SIG-M5 treated with dmso at 0.1 percent for 504 hours (cell line): ENCODE measurements around the gene SNED1.

Source experiments
- DNase-seq: peaks from one replicate; lab custom pipeline; 2025; ENCODE audit not compliant: unreplicated experiment; lab: John Stamatoyannopoulos, UW

SNED1 gene

DNA sequence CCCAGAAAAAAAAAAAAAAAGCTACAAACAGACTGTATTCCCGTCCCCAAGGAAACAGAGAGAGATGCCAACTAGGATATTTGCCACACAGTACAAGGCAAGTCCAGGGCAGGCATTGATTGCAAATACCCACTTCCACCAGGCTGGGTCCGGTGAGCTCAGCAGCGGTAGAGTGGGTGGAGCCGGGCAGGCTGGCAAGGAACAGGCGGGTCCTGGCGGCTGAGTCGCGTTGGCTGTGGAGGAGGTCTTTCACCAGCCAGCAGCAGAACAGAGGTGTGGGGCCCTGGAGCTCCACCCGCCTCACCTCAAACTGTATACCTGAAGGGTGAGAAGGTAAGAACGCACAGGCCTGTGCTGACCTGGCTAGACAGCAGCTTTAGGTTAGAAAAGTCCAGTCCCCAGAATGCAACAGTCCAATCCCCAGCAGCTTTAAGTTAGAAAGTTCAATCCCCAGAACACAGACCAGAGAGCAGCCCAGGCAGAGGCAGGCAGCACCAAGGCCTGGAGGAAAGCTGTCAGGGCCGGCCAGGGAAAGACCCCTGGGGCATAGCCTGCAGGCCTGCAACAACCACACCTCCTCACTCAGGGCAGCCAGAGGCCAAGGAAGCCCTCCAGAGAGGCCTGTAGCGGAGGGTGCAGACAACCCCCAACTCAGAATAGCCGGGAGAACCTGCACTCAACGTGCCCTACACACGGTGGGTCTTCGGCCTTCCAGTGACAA, 125.6 kb downstream of the SNED1 start:
- DNase-seq: no peak

DNA sequence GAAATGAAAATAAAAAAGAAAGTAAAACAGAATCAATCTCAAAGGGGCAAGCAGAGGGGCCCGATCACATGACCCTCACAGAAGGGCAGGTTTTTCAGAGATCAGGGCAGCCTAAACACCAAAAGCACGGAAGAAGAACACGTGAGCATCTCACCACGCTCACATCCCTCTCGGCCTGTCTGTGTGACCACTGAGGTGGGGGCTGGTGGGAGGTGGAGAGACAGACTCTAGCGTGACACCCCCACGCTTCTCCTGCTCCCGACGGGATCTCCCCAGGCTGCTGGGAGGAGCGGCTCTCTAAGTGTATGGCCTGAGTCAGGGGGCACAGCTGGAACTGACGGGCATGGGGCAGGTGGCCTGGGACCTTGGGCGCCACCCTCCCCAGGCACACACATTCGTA, 127.2 kb downstream of the SNED1 start:
- no peak for DNase-seq

DNA sequence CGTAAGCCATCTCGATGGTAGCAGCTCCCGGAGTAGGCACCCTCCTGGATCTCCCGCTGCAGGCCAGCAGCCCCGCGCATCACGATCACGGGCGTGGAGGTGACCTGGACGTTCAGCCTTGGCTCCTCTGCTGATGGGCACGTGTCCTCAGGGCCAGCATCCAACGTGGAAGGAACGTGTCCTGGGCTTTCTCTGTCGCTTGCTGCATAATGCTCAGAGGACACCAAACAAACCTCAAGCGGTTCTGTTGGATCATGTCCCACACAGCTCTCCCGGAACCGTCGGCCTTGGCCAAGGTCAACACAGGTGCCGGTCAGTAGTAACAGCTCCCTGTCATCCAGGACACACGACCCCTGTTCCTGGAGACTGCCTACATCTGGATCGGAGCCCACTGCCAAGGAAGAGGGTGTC, 127.8 kb downstream of the SNED1 start:
- no peak for DNase-seq

DNA sequence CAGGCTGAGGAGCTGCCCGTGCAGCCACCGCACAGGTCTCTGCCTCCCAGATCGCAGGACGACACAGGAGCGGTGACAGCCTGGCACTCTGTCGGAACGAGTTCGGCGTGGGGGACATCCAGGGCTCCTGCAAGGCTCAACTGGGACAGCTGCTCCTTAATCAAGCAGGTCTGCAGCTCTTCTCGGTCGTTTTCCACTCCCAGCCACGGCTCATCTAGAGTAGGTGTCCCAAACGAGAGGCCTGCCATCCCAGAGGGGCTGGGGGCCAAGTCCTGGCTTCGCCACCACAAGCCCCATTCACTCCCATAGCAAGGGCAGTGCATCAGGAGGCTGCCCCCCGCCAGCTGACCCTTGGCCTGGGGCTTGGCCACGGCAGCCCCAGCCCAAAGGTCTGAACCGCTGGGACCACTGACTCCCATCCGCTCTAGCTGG, 128.4 kb downstream of the SNED1 start:
- no peak for DNase-seq

DNA sequence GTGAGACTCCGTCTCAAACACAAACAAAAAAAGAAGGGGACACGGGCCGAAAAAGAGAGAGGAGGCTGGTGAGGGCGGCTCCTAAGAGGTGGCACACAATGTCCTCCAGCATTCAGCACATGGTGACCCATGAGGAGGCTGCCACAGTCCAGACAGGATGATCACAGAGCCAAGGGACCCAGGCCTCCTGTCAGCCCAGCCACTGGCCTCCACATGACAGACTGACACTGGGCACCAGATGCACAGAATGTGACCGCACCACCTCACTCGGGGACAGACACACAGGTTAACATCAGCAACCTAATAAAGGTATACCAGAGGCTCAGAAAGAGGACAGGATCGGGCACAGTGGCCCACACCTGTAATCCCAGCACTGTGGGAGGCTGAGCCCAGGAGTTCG, 129.8 kb downstream of the SNED1 start:
- no peak for DNase-seq

DNA sequence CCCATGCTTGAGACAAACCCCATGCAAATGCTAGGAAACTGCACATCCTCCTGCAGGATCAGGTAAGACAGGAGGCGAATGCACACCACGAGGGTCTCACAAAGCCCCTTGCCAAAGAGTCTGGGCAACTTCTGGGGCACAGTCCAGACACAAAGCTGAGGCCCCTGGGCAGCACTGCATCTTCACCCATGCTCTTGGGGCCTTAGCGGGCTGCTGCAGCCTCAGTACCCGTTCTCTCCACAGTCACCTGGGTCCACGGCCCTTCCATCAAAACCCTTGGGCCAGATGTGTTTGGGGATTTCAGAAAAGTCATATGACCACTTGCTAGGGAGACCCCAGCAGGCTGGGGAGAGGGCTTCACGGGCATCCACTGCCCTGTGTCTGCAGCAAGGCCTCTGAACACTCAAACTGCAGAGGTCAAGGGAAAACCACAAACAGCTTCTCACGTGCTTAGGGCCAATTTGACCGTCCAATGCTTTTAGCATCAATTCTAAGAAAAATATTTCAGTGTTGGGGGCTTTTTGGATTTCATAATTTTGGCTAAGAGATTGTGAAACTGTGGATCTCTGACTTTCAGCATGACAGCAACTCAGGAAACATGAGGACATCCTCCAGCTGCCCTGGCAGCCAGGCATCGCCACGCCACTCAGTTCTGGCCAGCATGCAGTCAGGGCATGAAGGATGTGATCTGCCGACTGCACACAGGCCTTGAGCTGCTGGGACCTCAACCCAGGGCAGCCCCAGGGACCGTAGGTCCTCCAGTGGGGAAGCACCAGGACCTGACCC, 130.9 kb downstream of the SNED1 start:
- DNase-seq: no peak

DNA sequence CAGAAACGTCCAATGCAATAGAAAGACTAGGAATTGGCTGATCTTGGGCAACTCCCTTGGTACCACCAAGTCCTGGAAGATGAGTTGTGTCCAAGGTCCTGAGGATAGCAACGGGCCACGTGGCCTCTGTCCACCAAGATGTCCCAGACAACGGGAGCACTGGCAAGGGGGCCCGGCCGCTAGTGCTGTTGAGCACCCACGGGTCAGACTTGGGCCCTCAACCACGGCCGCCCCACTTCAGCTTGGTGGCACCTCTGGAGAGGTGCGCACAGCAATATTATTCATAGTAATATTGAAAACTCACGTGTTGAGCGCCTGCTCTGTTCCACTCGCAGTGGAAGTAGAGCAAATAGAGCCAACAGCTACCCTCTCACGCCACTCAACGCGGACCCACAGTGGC, 131.9 kb downstream of the SNED1 start:
- no peak for DNase-seq

DNA sequence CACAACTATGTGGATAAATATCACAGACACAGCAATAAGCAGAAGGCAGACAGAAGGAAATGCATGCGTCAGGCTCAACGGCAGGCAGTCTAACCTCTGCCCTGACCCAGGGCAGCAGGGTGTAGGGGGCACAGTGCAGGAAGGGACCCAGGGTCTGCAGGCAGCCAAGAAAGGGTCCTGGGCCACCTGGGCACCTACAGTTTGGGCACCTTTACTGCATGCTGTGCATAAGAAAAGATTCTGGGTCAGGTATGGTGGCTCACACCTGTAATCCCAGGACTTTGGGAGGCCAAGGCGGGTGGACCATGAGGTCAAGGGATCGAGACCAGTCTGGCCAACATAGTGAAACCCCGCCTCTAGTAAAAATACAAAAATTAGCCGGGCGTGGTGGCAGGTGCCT, 133.1 kb downstream of the SNED1 start:
- no peak for DNase-seq

DNA sequence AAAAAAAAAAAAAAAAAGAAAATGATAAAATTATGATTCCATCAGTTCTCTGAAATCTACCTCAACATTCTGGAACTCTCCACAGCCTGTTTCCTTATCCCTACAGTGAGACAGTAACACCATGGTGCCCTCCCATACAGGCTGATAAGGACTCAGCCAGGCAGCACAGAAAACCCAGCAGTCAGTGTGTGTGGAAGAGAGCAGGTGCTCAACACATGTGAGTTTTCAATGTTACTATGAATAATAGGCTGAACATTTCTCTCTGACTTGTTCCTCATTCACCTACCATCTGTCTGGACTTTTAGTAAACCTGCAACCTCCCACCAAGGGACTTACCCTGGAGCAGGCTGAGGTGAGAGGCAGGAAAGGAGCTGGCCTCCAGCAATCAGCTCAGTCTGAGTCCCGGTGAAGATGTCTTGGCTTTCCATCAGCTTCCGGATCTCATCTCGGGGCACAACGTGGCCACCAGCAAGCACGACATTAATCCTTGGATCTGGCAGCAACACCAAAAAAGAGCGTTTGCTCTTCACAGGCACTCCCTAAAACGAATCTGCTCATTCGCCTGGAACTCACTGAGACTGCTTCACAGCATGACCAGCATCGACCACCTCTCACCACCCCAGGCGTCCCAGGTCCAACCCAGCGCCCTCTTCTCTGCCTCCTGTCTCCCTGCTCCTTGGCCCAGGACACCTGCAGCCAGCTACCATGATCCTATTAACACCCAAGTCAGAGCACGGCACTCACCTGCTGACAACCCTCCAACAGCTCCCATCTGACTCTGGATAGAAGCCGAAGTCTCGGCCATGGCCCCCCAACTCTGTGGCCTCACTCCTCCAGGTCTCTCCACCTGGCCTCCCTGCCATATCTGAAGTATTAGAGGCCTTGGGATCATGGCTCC, 134.4 kb downstream of the SNED1 start:
- no peak for DNase-seq

DNA sequence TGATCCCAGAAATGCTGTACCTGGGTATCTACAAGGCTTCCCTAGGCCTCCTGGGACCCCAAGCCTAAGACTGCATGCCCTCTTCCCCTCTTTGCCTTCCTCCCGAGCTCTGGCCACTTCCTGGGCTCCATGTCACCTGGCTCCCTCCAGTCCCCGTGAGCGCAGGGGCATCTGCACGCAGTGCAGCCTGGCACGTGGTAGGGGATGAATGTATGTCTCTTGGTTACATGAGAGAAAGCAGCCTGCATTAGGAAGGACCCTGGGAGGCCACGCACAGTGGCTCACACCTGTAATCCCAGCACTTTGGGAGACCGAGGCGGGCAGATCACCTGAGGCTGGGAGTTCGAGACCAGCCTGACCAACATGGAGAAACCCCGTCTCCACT, 135.0 kb downstream of the SNED1 start:
- DNase-seq: no peak

DNA sequence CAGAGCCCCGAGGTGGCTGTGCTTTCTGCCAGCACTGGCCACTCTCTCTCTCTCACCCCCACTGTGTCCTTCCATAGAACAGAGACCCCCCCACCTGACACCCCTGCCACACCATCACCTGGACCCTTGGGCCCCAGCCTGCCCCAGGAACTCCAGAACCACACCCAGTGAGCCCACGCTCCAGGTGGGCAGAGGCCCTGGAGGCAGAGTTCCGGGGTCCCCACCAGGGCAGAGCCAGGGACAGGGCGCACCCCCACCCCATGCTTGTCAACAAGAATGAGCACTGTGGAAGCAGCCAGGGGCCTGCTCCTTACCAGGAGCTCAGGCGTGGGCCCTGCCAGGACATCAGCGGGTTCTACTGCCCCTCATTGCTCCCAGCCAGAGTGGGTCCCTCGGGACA, 136.3 kb downstream of the SNED1 start:
- no peak for DNase-seq

DNA sequence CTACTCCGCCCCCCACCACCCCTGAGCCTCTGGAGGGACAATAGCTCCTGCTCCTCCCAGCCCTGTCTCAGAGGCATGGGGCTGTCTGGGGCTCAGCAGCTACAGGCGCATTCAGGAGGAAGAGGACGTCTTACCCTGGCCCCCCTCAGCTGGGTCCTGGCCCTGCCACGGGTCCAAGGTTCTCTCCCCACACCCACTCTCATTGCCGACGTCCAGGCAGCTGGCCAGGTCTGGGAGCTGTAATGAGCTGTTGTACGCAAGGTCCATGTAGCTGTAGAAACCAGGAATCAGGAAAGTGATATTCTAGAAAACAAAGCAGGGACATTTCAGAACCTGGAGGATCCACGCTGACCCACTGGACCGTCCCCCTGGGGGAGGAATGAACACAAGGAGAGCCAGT, 137.3 kb downstream of the SNED1 start:
- no peak for DNase-seq

DNA sequence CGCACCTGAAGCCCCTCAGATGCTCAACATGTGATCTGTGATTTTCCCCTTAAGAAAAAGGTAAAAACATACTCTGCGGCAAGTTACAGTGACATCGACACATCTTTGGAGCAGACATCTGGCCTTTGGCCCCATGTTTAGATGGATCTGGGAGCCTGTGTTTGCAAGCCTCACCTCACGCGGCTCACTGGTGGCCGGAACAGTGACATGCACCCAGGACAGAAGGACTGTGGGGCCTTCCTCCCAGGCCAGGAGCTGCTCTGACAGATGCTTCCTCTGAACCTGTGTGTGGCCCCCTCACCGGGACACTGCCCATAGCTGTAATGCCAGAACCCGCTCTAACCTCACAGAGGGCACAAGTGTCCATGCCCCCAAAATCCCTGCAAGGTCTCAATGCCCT, 137.8 kb downstream of the SNED1 start:
- DNase-seq: no peak

DNA sequence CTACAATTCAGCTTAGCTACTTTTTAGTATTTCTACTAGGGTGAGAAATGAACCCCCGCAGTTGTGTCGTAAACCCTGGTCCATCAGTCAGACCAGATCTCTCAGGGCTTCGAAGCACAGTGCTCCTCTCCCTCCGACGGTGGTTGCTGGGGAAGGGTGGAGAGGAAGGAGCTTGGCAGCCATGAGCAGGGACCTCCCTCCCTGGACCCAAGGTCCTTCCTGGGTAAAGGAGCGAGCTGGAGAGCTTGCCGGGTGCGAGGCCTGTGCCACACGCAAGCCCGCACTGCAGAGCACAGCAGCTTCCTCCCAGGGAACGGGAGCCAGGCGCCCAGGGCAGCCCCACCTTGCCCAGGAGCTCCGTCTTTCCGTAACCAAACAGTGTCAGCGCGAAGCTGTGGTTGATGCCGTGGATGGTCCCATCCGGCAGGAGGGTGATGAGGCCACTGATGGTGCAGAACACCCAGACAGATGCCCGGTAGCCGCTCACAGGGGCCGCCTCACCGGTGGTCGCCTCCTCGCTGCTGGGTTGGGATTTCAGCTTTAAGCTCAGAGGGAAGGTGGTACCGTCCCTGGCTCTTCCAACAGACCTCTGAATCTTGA, 138.3 kb downstream of the SNED1 start:
- DNase-seq: no peak

DNA sequence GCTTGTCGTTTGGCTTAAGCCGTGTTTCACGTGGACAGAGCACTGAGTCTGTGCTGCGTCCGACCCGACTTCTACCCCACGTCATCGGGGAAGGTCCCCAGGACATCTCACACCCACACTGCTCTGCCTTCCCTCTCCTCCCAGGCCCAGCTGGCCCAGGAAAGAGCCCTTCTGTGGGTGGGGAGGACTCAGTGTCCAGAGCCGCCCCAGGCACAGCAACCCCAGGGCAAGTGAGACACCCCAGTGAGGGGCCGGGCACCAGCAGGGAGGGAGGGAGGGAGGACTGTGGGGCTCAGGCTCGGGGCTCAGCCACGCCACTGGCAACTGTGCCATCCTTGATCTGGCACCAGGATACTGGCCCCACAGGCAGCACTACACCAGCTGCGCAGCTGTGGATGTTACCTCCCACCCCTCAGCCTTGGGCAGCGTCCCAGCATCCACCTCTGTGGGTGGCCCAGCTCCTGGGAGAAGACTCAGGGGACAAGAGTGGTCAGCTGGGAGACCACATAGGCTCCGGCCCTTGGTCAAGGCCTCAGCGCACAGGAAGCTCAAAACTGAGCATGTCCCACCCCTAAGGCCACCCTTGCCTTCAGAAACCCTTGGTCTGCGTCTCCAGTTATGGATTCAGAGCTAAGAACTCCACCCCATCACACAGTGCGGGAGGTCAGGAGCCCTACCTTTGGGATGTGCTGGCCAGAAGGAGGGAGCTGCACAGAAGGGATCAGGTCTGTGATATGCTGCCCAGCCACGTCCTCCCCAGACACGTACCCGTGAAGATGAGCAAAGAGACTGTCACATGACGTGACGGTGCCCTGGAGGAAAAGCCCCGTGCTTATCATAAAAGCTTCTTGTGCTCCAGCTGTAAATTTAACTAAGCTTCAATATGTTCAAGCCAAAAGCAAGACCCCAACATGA, 139.1 kb downstream of the SNED1 start:
- DNase-seq: no peak

DNA sequence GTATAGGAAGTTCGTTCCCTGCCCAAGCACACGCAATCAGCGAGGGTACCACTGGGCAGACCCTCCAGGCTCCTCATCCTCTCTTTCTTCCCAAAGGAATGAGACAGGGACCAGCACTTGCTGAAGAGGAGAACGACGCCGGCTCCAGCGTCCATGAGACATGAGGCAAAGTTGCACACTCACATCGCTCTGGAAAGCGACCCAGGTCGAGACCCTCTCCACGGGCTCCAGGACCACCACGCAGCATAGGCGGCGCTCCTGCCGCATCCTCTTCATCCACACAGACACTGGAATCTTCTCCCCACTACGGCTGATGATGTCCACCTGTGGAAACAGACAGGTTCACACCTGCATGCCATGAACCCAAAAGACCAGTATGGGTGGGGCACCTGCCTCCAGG, 140.1 kb downstream of the SNED1 start:
- DNase-seq: no peak

DNA sequence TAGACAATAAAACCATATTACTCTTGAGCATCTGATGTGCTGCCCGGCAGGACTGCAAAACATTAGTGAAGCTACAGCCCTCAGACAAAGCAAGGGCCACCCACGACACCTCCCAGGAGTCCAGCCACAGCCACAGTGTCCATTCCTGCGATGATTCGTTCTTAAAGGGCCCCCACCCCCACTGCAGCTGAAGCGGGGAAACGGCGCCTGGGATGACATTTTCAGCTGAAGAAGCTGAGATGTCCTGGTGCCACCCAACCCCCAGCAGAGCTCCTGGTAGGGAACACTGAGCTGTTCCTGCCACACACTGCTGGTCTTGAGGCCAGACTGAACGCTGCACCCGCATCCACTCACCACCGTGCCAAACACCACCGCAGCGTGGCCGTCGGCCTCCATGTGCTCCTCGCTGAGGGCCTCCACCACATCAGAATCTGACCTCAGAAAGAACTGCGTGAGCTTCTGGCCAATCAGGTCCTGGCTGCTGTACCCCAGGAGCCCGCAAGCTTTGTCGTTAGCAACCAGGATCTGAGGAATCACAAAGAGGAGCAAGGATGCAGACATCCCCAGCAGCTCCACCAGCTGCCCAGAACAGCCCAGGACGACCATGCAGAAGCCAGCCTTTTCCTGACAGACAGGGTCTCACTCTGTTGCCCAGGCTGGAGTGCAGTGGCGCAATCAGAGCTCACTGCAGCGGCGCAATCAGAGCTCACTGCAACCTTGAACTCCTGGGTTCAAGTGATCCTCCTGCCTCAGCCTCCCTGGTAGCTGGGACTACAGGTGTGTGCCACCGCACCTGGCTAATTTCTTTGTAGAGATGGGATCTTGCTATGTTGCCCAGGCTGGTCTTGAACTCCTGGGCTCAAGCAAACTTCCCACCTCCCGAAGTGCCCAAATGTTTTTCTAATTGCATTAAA, 141.4 kb downstream of the SNED1 start:
- DNase-seq: no peak

DNA sequence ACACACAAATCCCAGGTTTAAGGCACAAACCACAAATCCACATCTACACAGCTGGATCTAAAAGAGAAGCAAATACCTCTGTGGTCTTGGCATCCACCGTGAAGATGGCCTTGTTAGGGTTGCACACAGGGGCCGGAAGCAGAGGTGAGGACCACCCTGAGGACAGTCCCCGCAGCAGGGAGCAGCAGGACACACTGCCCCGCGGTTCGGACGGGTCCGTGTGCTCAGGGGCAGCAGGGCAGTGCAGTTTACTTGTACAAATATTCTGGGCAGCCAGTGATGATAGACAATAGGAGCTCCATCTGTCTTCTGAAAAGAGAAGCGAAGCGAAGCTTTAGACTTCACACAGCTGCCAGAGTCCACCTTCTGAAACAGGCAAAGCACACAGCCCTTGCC, 142.0 kb downstream of the SNED1 start:
- no peak for DNase-seq

DNA sequence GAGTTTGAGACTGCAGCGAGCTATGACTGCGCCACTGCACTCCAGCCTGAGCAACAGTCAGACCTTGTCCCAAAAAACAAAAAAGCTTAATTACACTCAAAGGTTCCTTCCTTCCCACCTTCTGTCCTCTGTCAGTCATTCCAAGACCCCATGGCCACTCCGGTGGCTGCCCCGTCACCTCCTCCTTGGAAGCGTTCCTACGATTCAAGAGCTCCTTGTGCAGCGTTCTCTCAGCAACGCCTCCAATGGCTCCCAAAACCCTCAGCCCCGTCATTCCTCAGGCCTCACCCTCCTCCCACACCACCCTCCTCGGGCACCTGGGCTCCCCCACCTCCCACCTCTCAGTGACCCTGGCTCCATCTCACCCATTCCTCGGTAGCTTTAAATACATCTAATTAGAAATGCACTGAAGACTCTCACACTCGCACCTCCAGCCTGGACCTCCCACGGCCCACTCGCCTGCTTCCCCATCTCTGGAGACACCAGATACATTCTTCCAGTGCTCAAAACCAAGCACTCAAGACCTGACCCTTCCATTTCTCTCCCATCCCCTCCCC, 142.9 kb downstream of the SNED1 start:
- DNase-seq: no peak
